Neural cell (in vitro differentiated cells): ENCODE results near the gene NHLH1. TPM values are rescaled to one million over a fixed set of nuclear protein-coding genes. Genes with fewer than 3 reads are reported as not detected.

Experiments used
- H2AFZ ChIP-seq: fragments of 200-600, 300-800 bp; sonication (generic), shearing (Covaris generic); 2 replicates; pipeline ENCODE4 v1.6.0; 2014; ENCODE audit warnings: low read depth, mild to moderate bottlenecking, antibody characterized with exemption, low read length, moderate library complexity
- H3F3A ChIP-seq: fragments of 200-600 bp; shearing (Covaris generic); 2 replicates; pipeline ENCODE4 v1.6.1; 2016; ENCODE audit warnings: mild to moderate bottlenecking, moderate library complexity, mixed read lengths, antibody characterized with exemption, low read length; ENCODE audit not compliant: insufficient read depth, poor library complexity, severe bottlenecking
- H3K27ac ChIP-seq: fragments of 200-600, 300-800 bp; sonication (generic), shearing (Covaris generic); 2 replicates; pipeline ENCODE4 v1.5.1; 2014; ENCODE audit warnings: mild to moderate bottlenecking, low read length, moderate library complexity
- H3K27me3 ChIP-seq: fragments of 300-800, 200-600 bp; sonication (generic), shearing (Covaris generic); 2 replicates; pipeline ENCODE4 v1.6.0; 2014; ENCODE audit warnings: mild to moderate bottlenecking, low read depth, low read length, moderate library complexity; ENCODE audit not compliant: insufficient read depth
- H3K36me3 ChIP-seq: fragments of 300-800, 200-600 bp; sonication (generic), shearing (Covaris generic); 2 replicates; pipeline ENCODE4 v1.5.1; 2014; ENCODE audit warnings: mild to moderate bottlenecking, antibody characterized with exemption, low read length, moderate library complexity; ENCODE audit not compliant: insufficient read depth
- H3K4me2 ChIP-seq: fragments of 300-800, 200-600 bp; sonication (generic), shearing (Covaris generic); 2 replicates; pipeline ENCODE4 v1.6.0; 2014; ENCODE audit warnings: mild to moderate bottlenecking, low read length
- H3K4me3 ChIP-seq: fragments of 300-800, 200-600 bp; sonication (generic), shearing (Covaris generic); 2 replicates; pipeline ENCODE4 v1.5.1; 2014; ENCODE audit warnings: mild to moderate bottlenecking, low read length, moderate library complexity
- H3K79me2 ChIP-seq: fragments of 200-600 bp; shearing (Covaris generic); replicated peaks from 2 replicates; pipeline ENCODE4 v1.6.0; 2014; ENCODE audit warnings: mild to moderate bottlenecking, low read length, moderate library complexity; ENCODE audit not compliant: insufficient read depth
- H3K9ac ChIP-seq: fragments of 300-800, 200-600 bp; sonication (generic), shearing (Covaris generic); 2 replicates; pipeline ENCODE4 v1.6.1; 2016; ENCODE audit warnings: mild to moderate bottlenecking, low read length, mixed read lengths
- H3K9me2 ChIP-seq: fragments of 200-600 bp; shearing (Covaris generic); 2 replicates; pipeline ENCODE4 v1.6.1; 2016; ENCODE audit warnings: mild to moderate bottlenecking, low read length, mixed read lengths; ENCODE audit not compliant: insufficient read depth
- H3K9me3 ChIP-seq: fragments of 200-600, 300-800 bp; sonication (generic), shearing (Covaris generic); 2 replicates; pipeline ENCODE4 v1.6.1; 2016; ENCODE audit warnings: mild to moderate bottlenecking, mixed run types, low read length, moderate library complexity, mixed read lengths
- H4K20me1 ChIP-seq: fragments of 200-600 bp; shearing (Covaris generic); 2 replicates; pipeline ENCODE4 v1.6.1; 2016; ENCODE audit warnings: mild to moderate bottlenecking, mixed run types; ENCODE audit not compliant: insufficient read depth
- CTCF ChIP-seq: fragments of 450-650 bp; IDR thresholded peaks from 2 replicates; pipeline ENCODE4 v1.5.1; 2014; ENCODE audit warnings: antibody characterized with exemption, mild to moderate bottlenecking, moderate library complexity; ENCODE audit not compliant: poor library complexity, severe bottlenecking
- EP300 ChIP-seq: fragments of 450-650 bp; conservative IDR thresholded peaks from 2 replicates; pipeline ENCODE4 v1.6.1; 2014; ENCODE audit warnings: antibody characterized with exemption, mild to moderate bottlenecking, moderate library complexity; ENCODE audit not compliant: poor library complexity, severe bottlenecking
- EZH2 ChIP-seq: fragments of 200-600, 300-800 bp; shearing (Covaris generic), sonication (generic); IDR thresholded peaks from 2 replicates; pipeline ENCODE4 v1.6.1; 2014; ENCODE audit warnings: antibody characterized with exemption, low read length, borderline replicate concordance, mild to moderate bottlenecking; ENCODE audit not compliant: insufficient read depth, poor library complexity, severe bottlenecking
- MXI1 ChIP-seq: fragments of 450-650 bp; conservative IDR thresholded peaks from 2 replicates; pipeline ENCODE4 v1.6.1; 2014; ENCODE audit warnings: antibody characterized with exemption, mild to moderate bottlenecking; ENCODE audit not compliant: poor library complexity, severe bottlenecking
- POLR2AphosphoS5 ChIP-seq: IDR thresholded peaks from 2 replicates; pipeline ENCODE4 v1.6.1; 2012
- RAD21 ChIP-seq: fragments of 450-650 bp; conservative IDR thresholded peaks from 2 replicates; pipeline ENCODE4 v1.6.1; 2014; ENCODE audit warnings: antibody characterized with exemption, mild to moderate bottlenecking, moderate library complexity
- REST ChIP-seq: IDR thresholded peaks from 2 replicates; pipeline ENCODE4 v1.6.1; 2012; ENCODE audit warnings: borderline replicate concordance
- SMC3 ChIP-seq: fragments of 450-650 bp; conservative IDR thresholded peaks from 2 replicates; pipeline ENCODE4 v1.6.1; 2014; ENCODE audit warnings: antibody characterized with exemption, mild to moderate bottlenecking, moderate library complexity; ENCODE audit not compliant: poor library complexity
- TAF1 ChIP-seq: IDR thresholded peaks from 2 replicates; pipeline ENCODE4 v1.6.1; 2012; ENCODE audit warnings: low read depth
- polyA plus RNA-seq: library from polyadenylated mRNA; depleted of rRNA; stranded (reverse); fragments of >200 nt; gene quantifications from 2 replicates; pipeline ENCODE4 v1.2.3, GENCODE V29; 2014

Gene NHLH1
- polyA plus RNA-seq, 1 donor from 2014 or later, result 0.11 TPM

GRCh38 chr1:160359559-160360226 lies 7.2 kb upstream of the NHLH1 start:
- Histone ChIP-seq H4K20me1 (no peaks in the 10 kb centered on the region), H3K9ac (no peak overlapping the region), H3K36me3 (no peaks in the 10 kb centered on the region), H3K9me3 (no peaks in the 10 kb centered on the region), H3K9me2 (no peaks in the 10 kb centered on the region), H3K79me2 (no peaks in the 10 kb centered on the region), H3K4me3 (no peak overlapping the region), H3F3A (no peaks in the 10 kb centered on the region), H3K27ac (no peak overlapping the region), H2AFZ (no peak overlapping the region), H3K27me3 (no peaks in the 10 kb centered on the region), H3K4me2 (no peak overlapping the region)
- TF ChIP-seq POLR2AphosphoS5 (no peak), CTCF (no peak), TAF1 (no peak), MXI1 (no peak), RAD21 (no peak), EP300 (no peak), EZH2 (no peak), REST (no peak), SMC3 (no peak)

GRCh38 chr1:160360227-160360695 lies 6.6 kb upstream of the NHLH1 start:
- no peaks in the 10 kb centered on the region for H3F3A ChIP-seq
- no peaks in the 10 kb centered on the region for H3K36me3 ChIP-seq
- no peak overlapping the region for H2AFZ ChIP-seq
- no peak overlapping the region for H3K4me2 ChIP-seq
- no peak overlapping the region for H3K9ac ChIP-seq
- H3K9me2 ChIP-seq, result no peaks in the 10 kb centered on the region
- no peak overlapping the region for H3K27ac ChIP-seq
- TF ChIP-seq MXI1, result no peak
- no peaks in the 10 kb centered on the region for H3K27me3 ChIP-seq
- H3K79me2 ChIP-seq, result no peaks in the 10 kb centered on the region
- no peak overlapping the region for H3K4me3 ChIP-seq
- no peaks in the 10 kb centered on the region for H4K20me1 ChIP-seq
- no peaks in the 10 kb centered on the region for H3K9me3 ChIP-seq
